Spinal cord (tissue), 10 donors: ENCODE results near the gene TAGLN. TPM values are rescaled to one million over a fixed set of nuclear protein-coding genes. Genes with fewer than 3 reads are reported as not detected.

Experiments used
- DNase-seq, 6 donors: peaks; one replicate each; pipeline versions ENCODE4 v3.0.0 to v3.0.0-alpha.2; 2013 to 2015; ENCODE audit warnings: low spot score in 6 of 6, low read depth in 4 of 6
- H3K27ac ChIP-seq: one replicate; pipeline ENCODE4 v1.5.1; 2013; ENCODE audit warnings: low read depth, low read length, control low read depth
- H3K27me3 ChIP-seq: one replicate; pipeline ENCODE4 v1.6.1; 2013; ENCODE audit warnings: low read length; ENCODE audit not compliant: control insufficient read depth, insufficient read depth
- H3K36me3 ChIP-seq: one replicate; pipeline ENCODE4 v1.6.1; 2013; ENCODE audit warnings: low read length; ENCODE audit not compliant: control insufficient read depth, insufficient read depth
- H3K4me1 ChIP-seq: one replicate; pipeline ENCODE4 v1.6.1; 2013; ENCODE audit warnings: low read length; ENCODE audit not compliant: control insufficient read depth, insufficient read depth
- H3K4me3 ChIP-seq: one replicate; pipeline ENCODE4 v1.5.1; 2013; ENCODE audit warnings: low read depth, low read length, control low read depth
- H3K9me3 ChIP-seq: one replicate; pipeline ENCODE4 v1.6.1; 2013; ENCODE audit warnings: low read length; ENCODE audit not compliant: control insufficient read depth, insufficient read depth
- WGBS: methylation state at CpG from one replicate; pipeline ENCODE4 v1.1.5; 2013; ENCODE audit warnings: missing lambda C conversion rate; ENCODE audit not compliant: insufficient coverage; 5-methylcytosine and 5-hydroxymethylcytosine counted together
- polyA plus RNA-seq, 2 donors: library from polyadenylated mRNA; unstranded; fragments of 120-200 nt; gene quantifications; one replicate each; pipeline ENCODE4 v1.2.1, GENCODE V29; 2013; ENCODE audit not compliant: insufficient read length in 2 of 2
- total RNA-seq, 2 donors: library from RNA; depleted of rRNA in 1 of 2; stranded (reverse); fragments of 120-200 nt in 1 of 2; fragments of >200 nt in 1 of 2; gene quantifications; one replicate each; pipeline versions ENCODE4 v1.2.3 to v1.2.4, GENCODE V29; 2013 to 2014
- donor health status: healthy.

The TAGLN gene
- total and polyA plus RNA-seq, 4 donors: 41.8 to 245 (median 52.3) TPM

- H3K27ac ChIP-seq: no peak overlapping the region
These were observed 12.8 kb upstream of the TAGLN start for GRCh38 chr11:117186431-117186761.

GRCh38 chr11:117187007-117187406 is 12.2 kb upstream of the TAGLN start:
- WGBS: 62% methylated on average over 4 of the region's 6 CpGs
- peaks cover 88% of the 10 kb centered on the region for H3K36me3 ChIP-seq
- no peak overlapping the region for H3K4me3 ChIP-seq
- H3K27me3 ChIP-seq: no peaks in the 10 kb centered on the region
- no peaks in the 10 kb centered on the region for H3K9me3 ChIP-seq
- H3K4me1 ChIP-seq: no peaks in the 10 kb centered on the region
- DNase-seq: no peak
- H3K27ac ChIP-seq: no peak overlapping the region

More at GRCh38 chr11:117186431-117186761, 12.8 kb upstream of the TAGLN start:
- H3K4me1 ChIP-seq: peaks cover 2% of the 10 kb centered on the region
- no peak overlapping the region for H3K4me3 ChIP-seq
- no peaks in the 10 kb centered on the region for H3K9me3 ChIP-seq
- no peaks in the 10 kb centered on the region for H3K27me3 ChIP-seq
- peaks cover 88% of the 10 kb centered on the region for H3K36me3 ChIP-seq
- DNase-seq: no peak
- WGBS: 80% methylated on average over 2 of the region's 4 CpGs

GRCh38 chr11:117187428-117187798 is 11.8 kb upstream of the TAGLN start:
- Histone ChIP-seq H3K27ac (no peak overlapping the region), H3K27me3 (no peaks in the 10 kb centered on the region), H3K4me3 (no peak overlapping the region), H3K4me1 (no peaks in the 10 kb centered on the region), H3K36me3 (peaks cover 88% of the 10 kb centered on the region), H3K9me3 (no peaks in the 10 kb centered on the region)
- 69% methylated on average over 11 of the region's 13 CpGs for WGBS
- DNase-seq: no peak

- DNase-seq: no peak
- no peak overlapping the region for H3K27ac ChIP-seq
- 83% methylated on average over 14 of the region's 16 CpGs for WGBS
These were observed 11.2 kb upstream of the TAGLN start for GRCh38 chr11:117187799-117188481.

GRCh38 chr11:117188620-117189081 is 10.5 kb upstream of the TAGLN start:
- Histone ChIP-seq H3K9me3 (no peaks in the 10 kb centered on the region), H3K4me1 (no peaks in the 10 kb centered on the region), H3K4me3 (no peak overlapping the region), H3K27ac (no peak overlapping the region), H3K36me3 (peaks cover 95% of the 10 kb centered on the region), H3K27me3 (no peaks in the 10 kb centered on the region)
- no peak for DNase-seq
- WGBS: 90% methylated on average over 18 of the region's 20 CpGs

More at GRCh38 chr11:117187799-117188481, 11.2 kb upstream of the TAGLN start:
- Histone ChIP-seq H3K27me3 (no peaks in the 10 kb centered on the region), H3K9me3 (no peaks in the 10 kb centered on the region), H3K36me3 (peaks cover 89% of the 10 kb centered on the region), H3K4me1 (no peaks in the 10 kb centered on the region), H3K4me3 (no peak overlapping the region)

- Histone ChIP-seq H3K9me3 (no peaks in the 10 kb centered on the region), H3K27ac (no peak overlapping the region), H3K27me3 (no peaks in the 10 kb centered on the region), H3K4me3 (no peak overlapping the region), H3K36me3 (peaks cover 97% of the 10 kb centered on the region), H3K4me1 (no peaks in the 10 kb centered on the region)
- 94% methylated on average over 22 of the region's 22 CpGs for WGBS
- DNase-seq: no peak
These were observed 9.8 kb upstream of the TAGLN start for GRCh38 chr11:117189191-117189940.

- H3K27ac ChIP-seq: no peak overlapping the region
- H3K27me3 ChIP-seq: no peaks in the 10 kb centered on the region
- H3K36me3 ChIP-seq: peaks cover 99% of the 10 kb centered on the region
- H3K9me3 ChIP-seq: no peaks in the 10 kb centered on the region
- 85% methylated on average over 8 of the region's 8 CpGs for whole genome bisulfite sequencing
- no peak for DNase-seq
- no peak overlapping the region for H3K4me3 ChIP-seq
- no peaks in the 10 kb centered on the region for H3K4me1 ChIP-seq
These were observed 9.1 kb upstream of the TAGLN start for GRCh38 chr11:117189941-117190544.

- peaks cover 99% of the 10 kb centered on the region for H3K36me3 ChIP-seq
- no peak for DNase-seq
- no peaks in the 10 kb centered on the region for H3K4me1 ChIP-seq
- no peak overlapping the region for H3K27ac ChIP-seq
- H3K27me3 ChIP-seq: no peaks in the 10 kb centered on the region
- no peaks in the 10 kb centered on the region for H3K9me3 ChIP-seq
- 93% methylated on average over 24 of the region's 26 CpGs for WGBS
- H3K4me3 ChIP-seq: no peak overlapping the region
These were observed 7.3 kb upstream of the TAGLN start for GRCh38 chr11:117191680-117192400.

- H3K4me3 ChIP-seq: no peak overlapping the region
- H3K9me3 ChIP-seq: no peaks in the 10 kb centered on the region
- no peaks in the 10 kb centered on the region for H3K27me3 ChIP-seq
- H3K36me3 ChIP-seq: peaks cover 98% of the 10 kb centered on the region
- H3K27ac ChIP-seq: no peak overlapping the region
- 91% methylated on average over 10 of the region's 17 CpGs for WGBS
- no peaks in the 10 kb centered on the region for H3K4me1 ChIP-seq
- no peak for DNase-seq
These were observed 6.7 kb upstream of the TAGLN start for GRCh38 chr11:117192401-117192875.
